ENCODE data around the gene CDK2. TPM values are rescaled to one million over a fixed set of nuclear protein-coding genes. Genes with fewer than 3 reads are reported as not detected.
A peak's percentile ranks its signal among the peaks of the same experiment; 100 is the strongest.

CDK2 gene
- total and polyA plus RNA-seq, 3 donors from 2014 or later = 16.5 to 20.3 (median 19.8) TPM

GRCh38 chr12:56021889-56022497 is 55.4 kb downstream of the CDK2 start:
- no peak overlapping the region for H3K4me3 ChIP-seq
- no peak for DNase-seq
- WGBS, 2 donors = 33 to 55% methylated on average over 2 of the region's 2 CpGs
- no peaks in the 10 kb centered on the region for H3K27me3 ChIP-seq
- no peaks in the 10 kb centered on the region for H3K36me3 ChIP-seq (ENCODE audit: low read depth, missing control alignments)
- H3K4me1 ChIP-seq = peaks cover 24% of the 10 kb centered on the region
- H3K9me3 ChIP-seq = no peaks in the 10 kb centered on the region
- H3K27ac ChIP-seq = peak overlapping the region; percentile 48 to 80
- no peak for TF ChIP-seq POLR2A (IDR thresholded peaks at IDR 0.05)
- TF ChIP-seq CTCF (IDR thresholded peaks at IDR 0.05) = no peak
- intact Hi-C loops (cut with DNase I; ENCODE audit: low total_unique reads) = no loop called here

Other genes with a start within 250 kb of the CDK2 start
- gene RDH5, start 246.4 kb upstream of the CDK2 start, total RNA-seq = 10 to 100 TPM; 15.1 to 18.0 TPM
- gene RDH5, start 246.4 kb upstream of the CDK2 start, polyA plus RNA-seq (ENCODE audit: insufficient read depth, low read depth, low replicate concordance) = 9.8 TPM
- gene CD63, start 237.8 kb upstream of the CDK2 start, total RNA-seq = 100 to 1,000 TPM; 600 to 668 TPM
- gene CD63, start 237.8 kb upstream of the CDK2 start, polyA plus RNA-seq (ENCODE audit: insufficient read depth, low read depth, low replicate concordance) = 655 TPM
- gene GDF11, start 223.7 kb upstream of the CDK2 start, total RNA-seq = 1 to 10 TPM; 3.1 to 3.3 TPM
- gene GDF11, start 223.7 kb upstream of the CDK2 start, polyA plus RNA-seq (ENCODE audit: insufficient read depth, low read depth, low replicate concordance) = 3.0 TPM
- gene SARNP, start 149.1 kb upstream of the CDK2 start, total RNA-seq = 10 to 100 TPM; 88.3 to 96.3 TPM
- gene SARNP, start 149.1 kb upstream of the CDK2 start, polyA plus RNA-seq (ENCODE audit: insufficient read depth, low read depth, low replicate concordance) = 99.2 TPM
- gene ORMDL2, start 148.8 kb upstream of the CDK2 start, total RNA-seq = 10 to 100 TPM; 16.2 to 18.6 TPM
- 82.4 TPM for gene ORMDL2, start 148.8 kb upstream of the CDK2 start, polyA plus RNA-seq (ENCODE audit: insufficient read depth, low read depth, low replicate concordance)
- gene DNAJC14, start 137.2 kb upstream of the CDK2 start, total RNA-seq = 10 to 100 TPM; 74.6 to 75.4 TPM
- gene DNAJC14, start 137.2 kb upstream of the CDK2 start, polyA plus RNA-seq (ENCODE audit: insufficient read depth, low read depth, low replicate concordance) = 67.6 TPM
- 1 to 10 TPM; 1.3 TPM for gene MMP19, start 123.9 kb upstream of the CDK2 start, total RNA-seq
- 6.5 TPM for gene MMP19, start 123.9 kb upstream of the CDK2 start, polyA plus RNA-seq (ENCODE audit: insufficient read depth, low read depth, low replicate concordance)
- 10 to 100 TPM; 51.8 to 71.3 TPM for gene PYM1, start 38.9 kb upstream of the CDK2 start, total RNA-seq
- gene PYM1, start 38.9 kb upstream of the CDK2 start, polyA plus RNA-seq (ENCODE audit: insufficient read depth, low read depth, low replicate concordance) = 51.6 TPM
- 10 to 100 TPM; 28.9 to 40.4 TPM for gene DGKA, start 35.7 kb upstream of the CDK2 start, total RNA-seq
- gene DGKA, start 35.7 kb upstream of the CDK2 start, polyA plus RNA-seq (ENCODE audit: insufficient read depth, low read depth, low replicate concordance) = 40.3 TPM
- gene PMEL, start 788 bp upstream of the CDK2 start, total RNA-seq = 10 to 100 TPM in 1 of 2 donors, 1 to 10 TPM in 1; 8.9 to 11.1 TPM
- 8.2 TPM for gene PMEL, start 788 bp upstream of the CDK2 start, polyA plus RNA-seq (ENCODE audit: insufficient read depth, low read depth, low replicate concordance)
- 100 to 1,000 TPM; 144 to 198 TPM for gene RAB5B, start 7.2 kb downstream of the CDK2 start, total RNA-seq
- 139 TPM for gene RAB5B, start 7.2 kb downstream of the CDK2 start, polyA plus RNA-seq (ENCODE audit: insufficient read depth, low read depth, low replicate concordance)
- gene SUOX, start 30.4 kb downstream of the CDK2 start, total RNA-seq = 10 to 100 TPM in 1 of 2 donors, 1 to 10 TPM in 1; 9.5 to 14.3 TPM
- gene SUOX, start 30.4 kb downstream of the CDK2 start, polyA plus RNA-seq (ENCODE audit: insufficient read depth, low read depth, low replicate concordance) = 14.1 TPM
- 10 to 100 TPM; 10.7 to 13.9 TPM for gene IKZF4, start 54.2 kb downstream of the CDK2 start, total RNA-seq
- 17.7 TPM for gene IKZF4, start 54.2 kb downstream of the CDK2 start, polyA plus RNA-seq (ENCODE audit: insufficient read depth, low read depth, low replicate concordance)
- 100 to 1,000 TPM; 395 to 568 TPM for gene RPS26, start 75.1 kb downstream of the CDK2 start, total RNA-seq
- gene RPS26, start 75.1 kb downstream of the CDK2 start, polyA plus RNA-seq (ENCODE audit: insufficient read depth, low read depth, low replicate concordance) = 197 TPM
- 1 to 10 TPM; 3.3 to 9.8 TPM for gene ERBB3, start 113.3 kb downstream of the CDK2 start, total RNA-seq
- 6.1 TPM for gene ERBB3, start 113.3 kb downstream of the CDK2 start, polyA plus RNA-seq (ENCODE audit: insufficient read depth, low read depth, low replicate concordance)
- 10 to 100 TPM; 61.0 to 81.4 TPM for gene PA2G4, start 137.7 kb downstream of the CDK2 start, total RNA-seq
- gene PA2G4, start 137.7 kb downstream of the CDK2 start, polyA plus RNA-seq (ENCODE audit: insufficient read depth, low read depth, low replicate concordance) = 190 TPM
- gene RPL41, start 149.8 kb downstream of the CDK2 start, total RNA-seq = 1,000 to 10,000 TPM; 1,066 to 1,985 TPM
- gene RPL41, start 149.8 kb downstream of the CDK2 start, polyA plus RNA-seq (ENCODE audit: insufficient read depth, low read depth, low replicate concordance) = 2,323 TPM
- 10 to 100 TPM; 16.2 to 20.6 TPM for gene ZC3H10, start 151.4 kb downstream of the CDK2 start, total RNA-seq
- 12.4 TPM for gene ZC3H10, start 151.4 kb downstream of the CDK2 start, polyA plus RNA-seq (ENCODE audit: insufficient read depth, low read depth, low replicate concordance)
- 10 to 100 TPM; 72.0 to 99.8 TPM for gene ESYT1, start 161.4 kb downstream of the CDK2 start, total RNA-seq
- gene ESYT1, start 161.4 kb downstream of the CDK2 start, polyA plus RNA-seq (ENCODE audit: insufficient read depth, low read depth, low replicate concordance) = 50.8 TPM
- gene MYL6B, start 185.8 kb downstream of the CDK2 start, total RNA-seq = 100 to 1,000 TPM; 229 to 428 TPM
- 480 TPM for gene MYL6B, start 185.8 kb downstream of the CDK2 start, polyA plus RNA-seq (ENCODE audit: insufficient read depth, low read depth, low replicate concordance)
- gene MYL6, start 191.5 kb downstream of the CDK2 start, total RNA-seq = 1,000 to 10,000 TPM in 1 of 2 donors, 100 to 1,000 TPM in 1; 939 to 1,373 TPM
- 1,271 TPM for gene MYL6, start 191.5 kb downstream of the CDK2 start, polyA plus RNA-seq (ENCODE audit: insufficient read depth, low read depth, low replicate concordance)
- 100 to 1,000 TPM; 106 to 148 TPM for gene SMARCC2, start 222.7 kb downstream of the CDK2 start, total RNA-seq
- 69.5 TPM for gene SMARCC2, start 222.7 kb downstream of the CDK2 start, polyA plus RNA-seq (ENCODE audit: insufficient read depth, low read depth, low replicate concordance)